Neural progenitor cell (in vitro differentiated cells): Measurements from ENCODE around the gene SPATA46.

Source experiments
- EZH2 ChIP-seq: fragments of 200-600 bp; sonication (generic); IDR thresholded peaks from 2 replicates; pipeline ENCODE4 v1.6.1; 2017; ENCODE audit warnings: antibody characterized with exemption, mild to moderate bottlenecking, moderate library complexity
- TF ChIP-seq, protein P1 (sequence below): fragments of 200-600 bp; sonication (generic); IDR thresholded peaks from 2 replicates; pipeline ENCODE4 v1.5.1; 2017; ENCODE audit warnings: antibody characterized with exemption, mild to moderate bottlenecking

DNA sequence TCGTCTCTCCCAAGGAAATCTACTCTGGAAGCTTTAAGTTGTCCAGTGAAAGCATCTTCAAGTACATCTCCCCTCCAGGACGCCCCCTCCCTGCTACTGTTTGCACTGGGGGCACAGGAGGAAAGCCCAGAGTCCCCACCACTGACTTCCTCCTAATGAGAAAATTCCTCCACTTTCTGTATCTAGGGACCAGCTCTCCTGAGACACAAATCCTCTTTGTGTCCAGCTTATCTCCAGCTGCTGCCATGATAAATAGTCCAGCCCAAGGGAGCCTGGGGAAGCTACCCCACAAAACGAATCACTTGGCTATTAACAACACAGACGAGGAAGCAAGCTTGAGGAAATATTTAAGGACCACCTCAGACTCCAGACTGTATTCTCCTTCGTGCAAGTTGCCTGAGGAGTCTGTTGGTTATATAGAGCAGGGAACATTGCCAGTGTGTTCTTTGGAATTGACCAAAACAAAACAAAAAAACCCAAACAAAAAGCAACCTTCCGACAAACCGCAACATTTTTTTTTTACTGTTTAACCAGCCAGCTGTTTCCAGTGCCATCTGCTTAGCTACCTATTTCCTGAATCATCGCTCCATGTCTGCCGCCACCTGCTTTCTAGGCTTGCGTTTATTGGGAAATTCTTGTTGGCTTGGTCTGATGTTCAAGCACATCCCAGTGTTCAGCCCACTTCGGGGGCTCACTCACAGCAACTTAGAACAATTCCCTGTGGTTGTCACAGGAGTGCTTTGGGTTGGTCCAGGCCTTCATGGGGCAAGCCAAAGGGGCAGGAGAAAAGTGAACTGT lies 12.6 kb upstream of the SPATA46 start:
- TF ChIP-seq, protein P1, sequence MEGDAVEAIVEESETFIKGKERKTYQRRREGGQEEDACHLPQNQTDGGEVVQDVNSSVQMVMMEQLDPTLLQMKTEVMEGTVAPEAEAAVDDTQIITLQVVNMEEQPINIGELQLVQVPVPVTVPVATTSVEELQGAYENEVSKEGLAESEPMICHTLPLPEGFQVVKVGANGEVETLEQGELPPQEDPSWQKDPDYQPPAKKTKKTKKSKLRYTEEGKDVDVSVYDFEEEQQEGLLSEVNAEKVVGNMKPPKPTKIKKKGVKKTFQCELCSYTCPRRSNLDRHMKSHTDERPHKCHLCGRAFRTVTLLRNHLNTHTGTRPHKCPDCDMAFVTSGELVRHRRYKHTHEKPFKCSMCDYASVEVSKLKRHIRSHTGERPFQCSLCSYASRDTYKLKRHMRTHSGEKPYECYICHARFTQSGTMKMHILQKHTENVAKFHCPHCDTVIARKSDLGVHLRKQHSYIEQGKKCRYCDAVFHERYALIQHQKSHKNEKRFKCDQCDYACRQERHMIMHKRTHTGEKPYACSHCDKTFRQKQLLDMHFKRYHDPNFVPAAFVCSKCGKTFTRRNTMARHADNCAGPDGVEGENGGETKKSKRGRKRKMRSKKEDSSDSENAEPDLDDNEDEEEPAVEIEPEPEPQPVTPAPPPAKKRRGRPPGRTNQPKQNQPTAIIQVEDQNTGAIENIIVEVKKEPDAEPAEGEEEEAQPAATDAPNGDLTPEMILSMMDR, result no peak
- TF ChIP-seq EZH2, result no peak
